ENCODE measurements around the gene FLYWCH2. TPM values are rescaled to one million over a fixed set of nuclear protein-coding genes. Genes with fewer than 3 reads are reported as not detected.

Gene FLYWCH2
- total RNA-seq, 1 donor = 38.7 TPM

DNA sequence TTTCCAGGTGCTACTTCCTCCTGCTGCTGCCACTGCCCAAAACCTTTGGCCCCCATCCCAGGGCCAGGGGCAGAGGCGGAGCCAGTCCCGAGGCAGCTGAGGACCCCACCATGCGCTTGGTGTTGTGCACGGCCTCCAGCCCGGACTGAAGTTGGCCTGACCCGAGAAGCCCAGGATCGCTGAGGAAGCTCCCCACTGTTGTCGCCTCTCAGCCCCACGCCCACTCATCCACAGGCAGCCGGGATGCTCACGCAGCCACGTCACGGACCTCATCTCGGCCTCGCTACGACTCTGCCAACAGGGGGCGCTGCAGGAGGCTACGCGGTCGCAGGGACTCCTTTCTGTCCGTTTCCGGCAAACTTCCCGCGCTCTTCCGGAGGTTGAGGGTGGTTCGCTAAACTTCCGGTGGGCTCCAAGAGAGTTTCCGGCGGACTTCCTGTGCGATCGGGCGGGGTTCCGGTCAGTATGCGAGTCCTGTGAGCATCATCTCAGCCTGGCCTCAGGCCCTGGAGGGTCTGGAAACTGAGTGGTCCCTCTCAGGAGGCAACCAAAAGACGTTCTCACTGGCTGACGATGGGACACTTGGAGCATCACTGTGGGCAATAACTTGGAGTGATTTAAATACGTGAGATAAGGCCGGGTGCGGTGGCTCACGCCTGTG lies 40.5 kb upstream of the FLYWCH2 start:
- peak; percentile 91 for DNase-seq (ENCODE audit: insufficient read length, low spot score, missing footprints)
- no peaks in the 10 kb centered on the region for H3K79me2 ChIP-seq (ENCODE audit: insufficient read depth, low read length)
- peak overlapping the region; percentile 53 for H3K4me3 ChIP-seq (ENCODE audit: insufficient read depth, low read length)
- H4K20me1 ChIP-seq (ENCODE audit: insufficient read depth, low read length) = no peaks in the 10 kb centered on the region
- H3K36me3 ChIP-seq (ENCODE audit: insufficient read depth, low read length) = no peaks in the 10 kb centered on the region
- H3K4me1 ChIP-seq (ENCODE audit: insufficient read depth, low read length) = peaks cover 15% of the 10 kb centered on the region
- peak; percentile 61 for TF ChIP-seq CTCF (IDR thresholded peaks at IDR 0.05; ENCODE audit: extremely low read depth, low read depth, low read length)
- no peaks in the 10 kb centered on the region for H3K27me3 ChIP-seq (ENCODE audit: insufficient read depth, low read length)
- H3K27ac ChIP-seq (ENCODE audit: low read depth, low read length) = no peak overlapping the region
- no peaks in the 10 kb centered on the region for H3K9me3 ChIP-seq (ENCODE audit: low read depth, low read length)
- peak overlapping the region; percentile 89 for H2AFZ ChIP-seq (ENCODE audit: low read length)
- peak overlapping the region; percentile 64 for H3K4me2 ChIP-seq (ENCODE audit: insufficient read depth, low read length)

DNA sequence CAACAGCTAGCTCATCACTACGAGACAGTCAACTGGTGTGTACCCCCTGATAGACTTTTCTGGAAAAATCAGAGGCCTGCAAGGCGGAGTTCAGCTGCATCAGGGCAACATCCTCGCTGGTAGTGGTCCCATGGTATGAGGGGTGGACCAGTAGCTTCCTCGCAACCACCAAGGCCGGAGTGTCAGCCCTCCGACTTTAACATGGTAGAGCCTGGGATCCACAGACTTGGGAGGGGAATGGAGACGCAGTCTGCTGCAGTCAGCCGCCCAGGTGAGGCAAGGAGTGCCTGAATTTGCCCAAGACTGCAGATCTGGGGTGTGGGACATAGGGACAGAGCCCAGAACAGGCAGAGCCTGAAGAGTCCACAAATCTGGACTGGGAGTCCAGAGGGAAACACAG lies 39.5 kb upstream of the FLYWCH2 start:
- no peaks in the 10 kb centered on the region for H3K9me3 ChIP-seq (ENCODE audit: low read depth, low read length)
- H3K36me3 ChIP-seq (ENCODE audit: insufficient read depth, low read length) = no peaks in the 10 kb centered on the region
- no peak overlapping the region for H2AFZ ChIP-seq (ENCODE audit: low read length)
- no peaks in the 10 kb centered on the region for H3K79me2 ChIP-seq (ENCODE audit: insufficient read depth, low read length)
- peak; percentile 32 for DNase-seq (ENCODE audit: insufficient read length, low spot score, missing footprints)
- no peak for TF ChIP-seq CTCF (IDR thresholded peaks at IDR 0.05; ENCODE audit: extremely low read depth, low read depth, low read length)
- no peak overlapping the region for H3K27ac ChIP-seq (ENCODE audit: low read depth, low read length)
- no peaks in the 10 kb centered on the region for H4K20me1 ChIP-seq (ENCODE audit: insufficient read depth, low read length)
- H3K4me3 ChIP-seq (ENCODE audit: insufficient read depth, low read length) = no peak overlapping the region
- H3K4me2 ChIP-seq (ENCODE audit: insufficient read depth, low read length) = no peak overlapping the region
- no peaks in the 10 kb centered on the region for H3K27me3 ChIP-seq (ENCODE audit: insufficient read depth, low read length)
- H3K4me1 ChIP-seq (ENCODE audit: insufficient read depth, low read length) = peaks cover 15% of the 10 kb centered on the region

DNA sequence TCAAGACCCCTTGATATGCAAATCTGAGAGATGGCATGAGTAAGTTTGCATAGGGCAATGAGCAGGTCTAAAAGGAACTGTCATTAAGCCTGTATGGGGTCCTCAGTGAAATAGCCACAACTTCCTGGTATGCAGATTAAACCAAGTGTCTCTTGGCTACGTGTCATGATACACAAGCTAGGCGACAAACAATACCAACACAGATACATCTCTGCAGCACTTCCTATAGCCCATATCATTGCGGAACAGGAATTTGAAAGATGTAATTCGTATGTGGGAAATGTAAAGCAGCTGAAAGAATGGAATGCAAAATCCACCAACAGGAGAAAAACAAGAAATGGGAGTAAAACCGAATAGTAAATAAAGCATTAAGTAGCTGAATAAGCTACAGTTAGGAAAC lies 37.9 kb upstream of the FLYWCH2 start:
- Histone ChIP-seq H2AFZ (ENCODE audit: low read length) (no peak overlapping the region), H3K4me3 (ENCODE audit: insufficient read depth, low read length) (no peak overlapping the region), H3K27ac (ENCODE audit: low read depth, low read length) (no peak overlapping the region), H3K4me1 (ENCODE audit: insufficient read depth, low read length) (peaks cover 11% of the 10 kb centered on the region), H3K27me3 (ENCODE audit: insufficient read depth, low read length) (peaks cover 10% of the 10 kb centered on the region), H3K4me2 (ENCODE audit: insufficient read depth, low read length) (no peak overlapping the region), H3K9me3 (ENCODE audit: low read depth, low read length) (no peaks in the 10 kb centered on the region), H4K20me1 (ENCODE audit: insufficient read depth, low read length) (no peaks in the 10 kb centered on the region), H3K36me3 (ENCODE audit: insufficient read depth, low read length) (no peaks in the 10 kb centered on the region), H3K79me2 (ENCODE audit: insufficient read depth, low read length) (no peaks in the 10 kb centered on the region)
- DNase-seq (ENCODE audit: insufficient read length, low spot score, missing footprints) = peak; percentile 51
- no peak for TF ChIP-seq CTCF (IDR thresholded peaks at IDR 0.05; ENCODE audit: extremely low read depth, low read depth, low read length)

DNA sequence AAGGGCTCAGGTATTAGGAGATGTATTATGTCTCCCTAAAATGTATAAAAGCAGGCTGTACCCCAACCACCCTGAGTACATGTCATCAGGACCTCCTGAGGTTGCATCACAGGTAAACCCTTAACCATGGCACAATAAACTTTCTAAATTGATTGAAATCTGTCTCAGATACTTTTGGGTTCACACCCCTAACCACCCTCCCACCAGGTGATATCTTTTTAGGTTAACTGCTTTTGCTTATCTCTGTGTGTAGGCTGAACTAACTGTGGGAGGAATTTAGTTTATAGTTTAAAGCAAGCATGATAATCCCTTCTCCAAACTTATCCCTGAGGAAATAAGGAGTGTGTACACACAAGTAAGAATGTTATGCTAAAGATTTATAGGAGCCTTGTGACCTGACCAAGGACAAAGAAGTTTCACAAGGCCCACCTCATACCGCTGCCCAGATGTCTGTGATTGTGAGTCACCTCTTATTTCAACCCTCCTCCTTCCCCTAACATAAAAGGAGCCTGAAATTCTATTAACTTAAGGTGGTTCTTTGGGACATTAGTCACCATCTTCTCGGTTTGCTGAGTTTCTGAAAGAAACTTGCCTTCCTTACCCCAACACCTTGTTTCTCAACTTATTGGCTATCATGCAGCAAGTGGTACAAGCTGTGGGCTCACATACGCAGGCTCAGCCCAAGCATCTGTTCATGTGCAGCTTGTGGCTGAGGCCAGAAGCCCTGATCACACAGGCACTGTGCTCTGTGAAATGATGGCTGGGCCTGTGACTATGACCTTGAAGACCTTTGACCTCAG lies 36.3 kb upstream of the FLYWCH2 start:
- peaks cover 11% of the 10 kb centered on the region for H3K4me1 ChIP-seq (ENCODE audit: insufficient read depth, low read length)
- no peak for TF ChIP-seq CTCF (IDR thresholded peaks at IDR 0.05; ENCODE audit: extremely low read depth, low read depth, low read length)
- no peaks in the 10 kb centered on the region for H3K79me2 ChIP-seq (ENCODE audit: insufficient read depth, low read length)
- no peaks in the 10 kb centered on the region for H4K20me1 ChIP-seq (ENCODE audit: insufficient read depth, low read length)
- no peaks in the 10 kb centered on the region for H3K9me3 ChIP-seq (ENCODE audit: low read depth, low read length)
- H3K27me3 ChIP-seq (ENCODE audit: insufficient read depth, low read length) = peaks cover 15% of the 10 kb centered on the region
- H3K27ac ChIP-seq (ENCODE audit: low read depth, low read length) = no peak overlapping the region
- no peaks in the 10 kb centered on the region for H3K36me3 ChIP-seq (ENCODE audit: insufficient read depth, low read length)
- DNase-seq (ENCODE audit: insufficient read length, low spot score, missing footprints) = peak; percentile 92
- H3K4me2 ChIP-seq (ENCODE audit: insufficient read depth, low read length) = no peak overlapping the region
- no peak overlapping the region for H2AFZ ChIP-seq (ENCODE audit: low read length)
- H3K4me3 ChIP-seq (ENCODE audit: insufficient read depth, low read length) = no peak overlapping the region

Measured in osteoblast (primary cell).